BJ (cell line): ENCODE results near the gene EMC7. TPM values are rescaled to one million over a fixed set of nuclear protein-coding genes. Genes with fewer than 3 reads are reported as not detected.
A peak's percentile ranks its signal among the peaks of the same experiment; 100 is the strongest.

ENCODE experiments used
- CTCF ChIA-PET: fragments of 350-600 bp; formaldehyde crosslinking; extraction: SDS; loops from one replicate; lab custom pipeline; 2021; ENCODE audit warnings: antibody characterized with exemption, inconsistent platforms; lab: Yijun Ruan, JAX
- POLR2A ChIA-PET: fragments of 300-600 bp; sonication (Branson Sonifier 250); formaldehyde crosslinking; extraction: SDS; loops from one replicate; lab custom pipeline; 2021; ENCODE audit warnings: antibody characterized with exemption; lab: Charles Lee
- DNase-seq: peaks from one replicate; pipeline ENCODE4 v3.0.0-alpha.2; 2011; ENCODE audit warnings: low read depth
- H3K27me3 ChIP-seq: 2 replicates; pipeline ENCODE4 v1.6.0; 2011; ENCODE audit warnings: low read length; ENCODE audit not compliant: control insufficient read depth, insufficient read depth
- H3K36me3 ChIP-seq: 2 replicates; pipeline ENCODE4 v1.5.1; 2011; ENCODE audit warnings: low read length; ENCODE audit not compliant: control insufficient read depth, insufficient read depth
- H3K4me3 ChIP-seq: 2 replicates; pipeline ENCODE4 v1.5.1; 2011; ENCODE audit warnings: low read depth, mild to moderate bottlenecking, control low read depth, low read length
- polyA plus RNA-seq: library from polyadenylated mRNA; depleted of rRNA; stranded (reverse); fragments of >200 nt; gene quantifications from 2 replicates; pipeline ENCODE4 v1.2.3, GENCODE V29; 2011
- TF ChIP-seq, protein P1 (sequence below): IDR thresholded peaks from 2 replicates; pipeline ENCODE4 v1.5.1; 2011; ENCODE audit warnings: low read depth, mild to moderate bottlenecking, control low read depth, inconsistent platforms, low read length, moderate library complexity; ENCODE audit not compliant: insufficient read depth

EMC7 gene
- polyA plus RNA-seq, 1 experiment: 80.8 TPM

DNA sequence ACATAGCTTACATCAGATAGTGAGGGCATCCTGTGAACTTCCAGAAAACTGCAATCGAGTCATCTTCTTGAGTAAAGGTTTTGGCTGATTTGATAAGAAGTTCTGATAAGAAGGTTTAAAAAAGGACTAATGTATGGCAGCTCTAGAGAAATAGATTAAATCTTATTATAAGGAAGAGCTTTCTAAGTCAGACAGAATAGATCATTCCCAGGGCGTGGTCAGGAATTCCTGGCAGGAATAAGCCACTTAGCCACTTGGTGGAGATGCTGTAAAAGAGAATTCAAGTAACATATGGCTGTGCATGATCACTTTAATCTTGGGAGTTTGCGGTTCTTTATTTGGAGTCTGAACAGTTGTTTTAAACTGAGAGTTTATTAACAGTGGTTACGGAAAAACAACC lies 17.6 kb upstream of the EMC7 start:
- CTCF ChIA-PET: interaction anchor here (1.5 to 1.8 kb wide), 3 partner anchors 9 to 248 kb away, joined by 5 to 13 read pairs (median 6); partner anchors contain the start of gene LPCAT4
- H3K4me3 ChIP-seq: no peak overlapping the region
- H3K36me3 ChIP-seq: no peaks in the 10 kb centered on the region
- H3K27me3 ChIP-seq: no peaks in the 10 kb centered on the region; the same call in 1 of the 2 replicates
- no peak for DNase-seq
- POLR2A ChIA-PET: interaction anchor here (0.6 kb wide), 1 partner anchor 15 kb away, joined by 3 read pairs; no protein-coding TSS in a partner anchor
- TF ChIP-seq, protein P1, sequence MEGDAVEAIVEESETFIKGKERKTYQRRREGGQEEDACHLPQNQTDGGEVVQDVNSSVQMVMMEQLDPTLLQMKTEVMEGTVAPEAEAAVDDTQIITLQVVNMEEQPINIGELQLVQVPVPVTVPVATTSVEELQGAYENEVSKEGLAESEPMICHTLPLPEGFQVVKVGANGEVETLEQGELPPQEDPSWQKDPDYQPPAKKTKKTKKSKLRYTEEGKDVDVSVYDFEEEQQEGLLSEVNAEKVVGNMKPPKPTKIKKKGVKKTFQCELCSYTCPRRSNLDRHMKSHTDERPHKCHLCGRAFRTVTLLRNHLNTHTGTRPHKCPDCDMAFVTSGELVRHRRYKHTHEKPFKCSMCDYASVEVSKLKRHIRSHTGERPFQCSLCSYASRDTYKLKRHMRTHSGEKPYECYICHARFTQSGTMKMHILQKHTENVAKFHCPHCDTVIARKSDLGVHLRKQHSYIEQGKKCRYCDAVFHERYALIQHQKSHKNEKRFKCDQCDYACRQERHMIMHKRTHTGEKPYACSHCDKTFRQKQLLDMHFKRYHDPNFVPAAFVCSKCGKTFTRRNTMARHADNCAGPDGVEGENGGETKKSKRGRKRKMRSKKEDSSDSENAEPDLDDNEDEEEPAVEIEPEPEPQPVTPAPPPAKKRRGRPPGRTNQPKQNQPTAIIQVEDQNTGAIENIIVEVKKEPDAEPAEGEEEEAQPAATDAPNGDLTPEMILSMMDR: 0 out of 2 replicates have a peak, but pooled peaks have one; percentile 18

- Histone ChIP-seq H3K4me3 (no peak overlapping the region), H3K27me3 (no peaks in the 10 kb centered on the region; the same call in 1 of the 2 replicates), H3K36me3 (no peaks in the 10 kb centered on the region)
- CTCF ChIA-PET: interaction anchor here (1.0 kb wide), 1 partner anchor 93 kb away, joined by 5 read pairs; the partner anchor contains the start of gene KATNBL1
- TF ChIP-seq, protein P1: no peak
- POLR2A ChIA-PET: no interaction called here
- DNase-seq: no peak
These were observed 15.0 kb upstream of the EMC7 start for GRCh38 chr15:34116620-34117019.

DNA sequence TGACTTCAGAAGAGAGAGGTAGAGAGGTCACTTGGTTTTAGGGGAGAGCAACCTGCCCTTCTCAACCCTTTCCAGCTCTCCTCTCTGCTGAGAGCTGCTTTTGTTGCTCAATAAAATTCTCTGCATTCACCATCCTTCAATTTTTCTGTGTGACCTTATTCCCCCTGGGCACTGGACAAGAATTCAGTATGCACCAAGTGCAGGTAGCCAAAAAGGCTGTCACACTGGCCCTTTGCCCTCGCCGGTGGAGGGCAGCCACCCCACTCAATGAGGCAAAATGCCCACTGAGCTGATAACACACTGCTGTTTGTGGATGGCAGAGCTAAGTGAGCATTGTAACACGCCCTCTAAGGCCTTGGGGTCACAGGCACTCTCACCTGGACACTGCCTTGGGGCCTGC lies 13.1 kb upstream of the EMC7 start:
- TF ChIP-seq, protein P1: no peak
- CTCF ChIA-PET: interaction anchor here (0.6 to 8.2 kb wide), 3 partner anchors 33 to 253 kb away, joined by 4 to 124 read pairs (median 4); partner anchors contain the start of gene KATNBL1
- Histone ChIP-seq H3K36me3 (no peaks in the 10 kb centered on the region), H3K4me3 (no peak overlapping the region), H3K27me3 (no peaks in the 10 kb centered on the region; the same call in 1 of the 2 replicates)
- POLR2A ChIA-PET: no interaction called here
- DNase-seq: no peak

DNA sequence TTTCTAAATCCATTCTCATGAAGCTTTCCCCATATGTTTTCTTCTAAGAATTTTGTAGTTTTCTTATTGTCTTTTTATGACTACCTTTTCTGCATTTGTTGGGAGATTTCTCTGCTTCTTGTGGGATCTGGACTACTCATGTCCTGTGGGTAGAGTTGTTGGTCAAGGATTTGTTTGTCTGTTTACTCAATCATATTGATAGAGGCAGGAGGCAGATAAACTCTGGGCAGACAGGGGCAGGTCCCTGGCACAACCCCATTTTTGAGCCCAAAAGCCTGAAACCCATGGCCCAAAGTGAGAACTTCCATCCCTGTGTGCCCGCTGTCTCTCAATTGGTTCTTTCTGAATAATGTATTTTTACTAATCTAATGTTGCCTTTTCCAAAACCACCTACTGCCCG lies 12.6 kb upstream of the EMC7 start:
- DNase-seq: no peak
- H3K27me3 ChIP-seq: no peaks in the 10 kb centered on the region; the same call in 1 of the 2 replicates
- TF ChIP-seq, protein P1: no peak
- no peaks in the 10 kb centered on the region for H3K36me3 ChIP-seq
- ChIA-PET POLR2A (no interaction called here), CTCF (interaction anchor here (1.4 to 8.2 kb wide), 2 partner anchors 96 to 254 kb away, joined by 4 to 124 read pairs; partner anchors contain the start of gene KATNBL1)
- H3K4me3 ChIP-seq: no peak overlapping the region

DNA sequence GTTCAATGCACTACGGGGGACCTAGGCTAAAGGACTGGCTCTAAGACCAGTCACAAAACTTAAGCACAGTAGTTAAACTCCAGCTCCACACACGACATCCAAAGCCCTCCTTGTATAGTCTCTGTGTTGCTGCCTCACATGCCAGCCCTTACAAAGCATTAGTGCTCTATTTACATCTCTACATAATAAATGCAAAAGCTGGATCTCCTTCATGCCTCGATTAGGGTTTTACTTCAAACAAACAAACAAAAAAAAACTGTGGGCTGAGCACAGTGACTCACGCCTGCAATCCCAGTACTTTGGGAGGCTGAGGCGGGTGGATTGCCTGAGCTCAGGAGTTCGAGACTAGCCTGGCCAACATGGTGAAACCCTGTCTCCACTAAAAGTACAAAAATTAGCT lies 9.8 kb upstream of the EMC7 start:
- Histone ChIP-seq H3K4me3 (no peak overlapping the region), H3K36me3 (no peaks in the 10 kb centered on the region), H3K27me3 (no peaks in the 10 kb centered on the region; the same call in 1 of the 2 replicates)
- CTCF ChIA-PET: interaction anchor here (0.6 to 8.2 kb wide), 6 partner anchors 11 to 256 kb away, joined by 3 to 124 read pairs (median 4); partner anchors contain the start of genes KATNBL1 and LPCAT4
- no peak for DNase-seq
- POLR2A ChIA-PET: no interaction called here
- TF ChIP-seq, protein P1: no peak
